Glutamatergic neuron (in vitro differentiated cells): ENCODE data around the gene RALGAPB. TPM values are rescaled to one million over a fixed set of nuclear protein-coding genes. Genes with fewer than 3 reads are reported as not detected.

Source experiments
- DNase-seq: peaks from one replicate; pipeline ENCODE4 v3.0.0; 2022
- H3K27ac Mint-ChIP-seq: one replicate; pipeline ENCODE4 v1.8.0; 2020; ENCODE audit warnings: mild to moderate bottlenecking, mixed read lengths, inconsistent platforms; ENCODE audit not compliant: unreplicated experiment
- H3K27me3 Mint-ChIP-seq: one replicate; pipeline ENCODE4 v1.8.0; 2020; ENCODE audit warnings: mild to moderate bottlenecking, moderate library complexity, mixed read lengths, inconsistent platforms; ENCODE audit not compliant: unreplicated experiment
- H3K36me3 Mint-ChIP-seq: one replicate; pipeline ENCODE4 v1.8.0; 2020; ENCODE audit warnings: mild to moderate bottlenecking, mixed read lengths, inconsistent platforms; ENCODE audit not compliant: unreplicated experiment
- H3K4me1 Mint-ChIP-seq: one replicate; pipeline ENCODE4 v1.8.0; 2020; ENCODE audit warnings: mild to moderate bottlenecking, low read depth, mixed read lengths, inconsistent platforms; ENCODE audit not compliant: unreplicated experiment
- H3K4me3 Mint-ChIP-seq: one replicate; pipeline ENCODE4 v1.8.0; 2020; ENCODE audit warnings: mild to moderate bottlenecking, mixed read lengths, inconsistent platforms; ENCODE audit not compliant: unreplicated experiment
- H3K9me3 Mint-ChIP-seq: one replicate; pipeline ENCODE4 v1.8.0; 2020; ENCODE audit warnings: mild to moderate bottlenecking, moderate library complexity, mixed read lengths, inconsistent platforms; ENCODE audit not compliant: unreplicated experiment
- CTCF ChIP-seq: fragments of 200-600 bp; sonication (generic); IDR thresholded peaks from one replicate; pipeline ENCODE4 v1.5.0; 2021; ENCODE audit not compliant: partially characterized antibody, unreplicated experiment
- total RNA-seq: library from RNA; stranded (reverse); fragmentation: NEBNext Ultra II Directional; extraction: Animal tissue kit (Norgen Biotek cat#: 25700); gene quantifications from one replicate; pipeline ENCODE4 v1.2.1, GENCODE V29; 2021; ENCODE audit not compliant: unreplicated experiment

Gene RALGAPB
- total RNA-seq, 1 donor from 2014 or later: 54.6 TPM

- H3K27me3 Mint-ChIP-seq: no peaks in the 10 kb centered on the region
- H3K4me1 Mint-ChIP-seq: no peaks in the 10 kb centered on the region
- DNase-seq: no peak
- no peak overlapping the region for H3K27ac Mint-ChIP-seq
- no peaks in the 10 kb centered on the region for H3K9me3 Mint-ChIP-seq
- no peak for TF ChIP-seq CTCF
- H3K36me3 Mint-ChIP-seq: no peaks in the 10 kb centered on the region
- H3K4me3 Mint-ChIP-seq: no peak overlapping the region
Observed at GRCh38 chr20:38555395-38555794, 82.8 kb downstream of the RALGAPB start.

DNA sequence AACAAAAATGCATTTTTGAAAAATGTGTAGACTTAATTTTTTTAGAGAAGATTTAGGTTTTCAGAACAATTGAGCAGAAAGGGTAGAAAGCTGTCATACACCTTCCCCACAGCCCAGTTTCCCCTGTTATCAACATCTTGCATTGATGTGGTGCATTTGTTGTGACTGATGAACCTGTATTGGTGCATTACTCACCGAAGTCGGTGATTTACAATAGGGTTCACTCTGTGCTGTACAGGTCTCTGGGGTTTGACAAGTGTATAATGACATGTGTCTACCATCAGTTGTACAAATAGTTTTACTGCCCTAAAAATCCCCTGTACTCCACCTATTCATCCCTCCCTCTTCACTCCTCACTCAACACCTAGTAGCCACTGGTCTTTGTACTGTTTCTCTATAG is 84.5 kb downstream of the RALGAPB start:
- Mint-ChIP-seq H3K36me3 (no peaks in the 10 kb centered on the region), H3K4me1 (no peaks in the 10 kb centered on the region), H3K27ac (no peak overlapping the region), H3K27me3 (no peaks in the 10 kb centered on the region), H3K9me3 (no peaks in the 10 kb centered on the region), H3K4me3 (no peak overlapping the region)
- no peak for DNase-seq
- TF ChIP-seq CTCF: no peak

DNA sequence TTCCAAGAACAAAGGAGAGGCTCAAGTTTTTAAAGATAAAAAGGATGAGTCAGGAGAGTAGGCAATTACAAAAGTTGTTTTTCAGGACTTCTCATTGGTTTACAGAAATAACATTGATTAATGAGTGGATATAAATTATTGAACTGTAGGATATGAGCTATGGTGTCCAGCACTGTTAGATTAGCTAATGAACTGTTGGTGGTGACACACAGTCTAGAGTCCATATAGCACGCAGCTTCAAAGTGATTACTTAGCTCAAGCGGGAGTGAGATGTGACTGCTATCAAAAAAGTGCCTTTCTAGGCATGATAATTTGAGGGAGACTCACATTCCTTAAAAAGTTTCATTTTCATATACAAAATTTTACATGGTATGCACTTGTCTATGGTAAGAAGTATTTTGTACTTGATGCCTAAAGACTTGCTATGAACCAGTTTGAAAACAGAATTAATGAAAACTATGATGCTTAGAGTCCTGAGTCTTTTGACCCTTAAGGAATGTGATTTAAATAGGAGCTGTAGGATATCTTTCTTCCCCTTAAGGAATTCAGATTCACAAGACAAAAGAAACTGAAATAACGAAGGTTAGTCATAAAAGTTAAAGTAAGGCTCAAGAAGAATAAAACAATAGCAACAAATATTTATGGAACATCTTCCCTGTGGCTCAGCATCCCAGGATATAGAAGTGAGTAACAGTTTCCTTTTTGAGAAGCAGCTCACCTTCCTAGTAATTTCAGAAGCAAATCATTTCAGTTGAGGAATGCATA is 86.1 kb downstream of the RALGAPB start:
- no peaks in the 10 kb centered on the region for H3K4me1 Mint-ChIP-seq
- TF ChIP-seq CTCF: no peak
- H3K27me3 Mint-ChIP-seq: no peaks in the 10 kb centered on the region

GRCh38 chr20:38559764-38560163 is 87.1 kb downstream of the RALGAPB start:
- TF ChIP-seq CTCF: no peak
- no peaks in the 10 kb centered on the region for H3K36me3 Mint-ChIP-seq
- no peak overlapping the region for H3K4me3 Mint-ChIP-seq
- H3K27me3 Mint-ChIP-seq: no peaks in the 10 kb centered on the region
- no peak for DNase-seq
- no peaks in the 10 kb centered on the region for H3K4me1 Mint-ChIP-seq
- H3K9me3 Mint-ChIP-seq: peaks cover 3% of the 10 kb centered on the region
- H3K27ac Mint-ChIP-seq: no peak overlapping the region

More for the DNA sequence above, 86.1 kb downstream of the RALGAPB start:
- no peak for DNase-seq
- Mint-ChIP-seq H3K9me3 (peaks cover 3% of the 10 kb centered on the region), H3K27ac (no peak overlapping the region), H3K4me3 (no peak overlapping the region), H3K36me3 (no peaks in the 10 kb centered on the region)

GRCh38 chr20:38563802-38564431 is 91.3 kb downstream of the RALGAPB start:
- no peak for DNase-seq
- Mint-ChIP-seq H3K27me3 (no peaks in the 10 kb centered on the region), H3K27ac (no peak overlapping the region), H3K4me1 (no peaks in the 10 kb centered on the region), H3K4me3 (no peak overlapping the region), H3K9me3 (peaks cover 3% of the 10 kb centered on the region), H3K36me3 (no peaks in the 10 kb centered on the region)
- no peak for TF ChIP-seq CTCF
